ENCODE results near the gene ASAH2B.

- TF ChIP-seq HNRNPK (IDR thresholded peaks at IDR 0.05; ENCODE audit: low read depth, low read length, poor library complexity, severe bottlenecking) (no peak), CHCHD3 (CRISPR knock-in tag; IDR thresholded peaks at IDR 0.05) (no peak), ZNF274 (CRISPR knock-in tag; IDR thresholded peaks at IDR 0.05) (no peak)
These were observed 57.0 kb downstream of the ASAH2B start for GRCh38 chr10:50796693-50797092.

Data from HepG2 (cell line).